Thoracic aorta (tissue), 2 donors: ENCODE data around the gene EPHX1. TPM values are rescaled to one million over a fixed set of nuclear protein-coding genes. Genes with fewer than 3 reads are reported as not detected.

ENCODE experiments used
- ATAC-seq: fragments of 150-250 bp; one replicate; pipeline ENCODE4 v1.8.0; 2017; ENCODE audit warnings: low read depth; ENCODE audit not compliant: insufficient number of reproducible peaks, low FRiP score
- DNase-seq: peaks from one replicate; pipeline ENCODE4 v3.0.0-alpha.2; 2020; ENCODE audit warnings: low spot score
- H3K27ac ChIP-seq, 2 donors: fragments of 200-600 bp; sonication (generic); 1 replicate in 1 of 2; 2 replicates in 1 of 2; pipeline ENCODE4 v1.5.1; 2016; ENCODE audit warnings: mild to moderate bottlenecking in 2 of 2, moderate library complexity in 2 of 2
- H3K27me3 ChIP-seq: fragments of 200-600 bp; sonication (generic); replicated peaks from 2 replicates; pipeline ENCODE4 v1.6.0; 2016; ENCODE audit warnings: mild to moderate bottlenecking; ENCODE audit not compliant: insufficient read depth
- H3K36me3 ChIP-seq: fragments of 200-600 bp; sonication (generic); one replicate; pipeline ENCODE4 v1.5.1; 2016
- H3K4me1 ChIP-seq, 2 donors: fragments of 200-600 bp; sonication (generic); 1 replicate in 1 of 2; 2 replicates in 1 of 2; pipeline versions ENCODE4 v1.5.1 to v1.6.0; 2016; ENCODE audit warnings: low read depth in 2 of 2, mild to moderate bottlenecking in 1 of 2; ENCODE audit not compliant: control insufficient read depth in 1 of 2
- H3K4me3 ChIP-seq: fragments of 200-600 bp; sonication (generic); 2 replicates; pipeline ENCODE4 v1.5.1; 2016; ENCODE audit warnings: mild to moderate bottlenecking
- H3K9me3 ChIP-seq: fragments of 200-600 bp; sonication (generic); 2 replicates; pipeline ENCODE4 v1.5.1; 2016
- CTCF ChIP-seq: fragments of 200-600 bp; sonication (generic); IDR thresholded peaks from one replicate; pipeline ENCODE4 v1.5.1; 2019; ENCODE audit warnings: antibody characterized with exemption
- total RNA-seq, 2 donors: library from RNA; depleted of rRNA; stranded (reverse); fragments of >200 nt; gene quantifications; one replicate each; pipeline versions ENCODE4 v1.1.0 to v1.2.3, GENCODE V29; 2016

EPHX1 gene
- total RNA-seq, 2 donors from 2014 or later, result 58.9 to 77.6 TPM

GRCh38 chr1:225851805-225852204 is 41.9 kb downstream of the EPHX1 start:
- no peak for ATAC-seq
- H3K36me3 ChIP-seq, result peaks cover 35% of the 10 kb centered on the region
- no peaks in the 10 kb centered on the region for H3K9me3 ChIP-seq
- no peak overlapping the region for H3K27ac ChIP-seq
- no peak for DNase-seq
- no peak overlapping the region for H3K4me3 ChIP-seq
- no peak for TF ChIP-seq CTCF
- H3K27me3 ChIP-seq, result no peaks in the 10 kb centered on the region
- H3K4me1 ChIP-seq, result no peaks in the 10 kb centered on the region

GRCh38 chr1:225852413-225853124 is 42.6 kb downstream of the EPHX1 start:
- no peak for TF ChIP-seq CTCF
- Histone ChIP-seq H3K27me3 (no peaks in the 10 kb centered on the region), H3K4me1 (no peaks in the 10 kb centered on the region), H3K4me3 (no peak overlapping the region), H3K36me3 (peaks cover 28% of the 10 kb centered on the region), H3K27ac (no peak overlapping the region), H3K9me3 (no peaks in the 10 kb centered on the region)
- ATAC-seq (no peak), DNase-seq (no peak)

GRCh38 chr1:225853441-225853840 is 43.5 kb downstream of the EPHX1 start:
- no peaks in the 10 kb centered on the region for H3K27me3 ChIP-seq
- TF ChIP-seq CTCF, result no peak
- H3K4me1 ChIP-seq, result no peaks in the 10 kb centered on the region
- no peaks in the 10 kb centered on the region for H3K9me3 ChIP-seq
- H3K27ac ChIP-seq, result no peak overlapping the region
- peaks cover 26% of the 10 kb centered on the region for H3K36me3 ChIP-seq
- DNase-seq (no peak), ATAC-seq (no peak)
- no peak overlapping the region for H3K4me3 ChIP-seq

- DNase-seq (no peak), ATAC-seq (no peak)
- Histone ChIP-seq H3K4me1 (no peaks in the 10 kb centered on the region), H3K27ac (no peak overlapping the region), H3K9me3 (no peaks in the 10 kb centered on the region), H3K4me3 (no peak overlapping the region), H3K27me3 (no peaks in the 10 kb centered on the region), H3K36me3 (peaks cover 39% of the 10 kb centered on the region)
- no peak for TF ChIP-seq CTCF
Observed at GRCh38 chr1:225855503-225856300, 45.8 kb downstream of the EPHX1 start.

- no peak for TF ChIP-seq CTCF
- H3K36me3 ChIP-seq, result peaks cover 49% of the 10 kb centered on the region
Observed at GRCh38 chr1:225857256-225857655, 47.3 kb downstream of the EPHX1 start.

More at GRCh38 chr1:225857256-225857655, 47.3 kb downstream of the EPHX1 start:
- DNase-seq, result no peak
- Histone ChIP-seq H3K27me3 (no peaks in the 10 kb centered on the region), H3K4me1 (no peaks in the 10 kb centered on the region), H3K4me3 (no peak overlapping the region), H3K9me3 (no peaks in the 10 kb centered on the region), H3K27ac (no peak overlapping the region)
- no peak for ATAC-seq
